Stomach smooth muscle (tissue), 2 donors: Measurements from ENCODE around the gene SLC25A43.

ENCODE experiments used
- H3K27ac ChIP-seq: one replicate; pipeline ENCODE4 v1.7.0; 2013; ENCODE audit warnings: mild to moderate bottlenecking, low read length, inconsistent platforms
- H3K27me3 ChIP-seq, 2 donors: one replicate each; pipeline ENCODE4 v1.7.0; 2013; ENCODE audit warnings: low read length in 2 of 2; ENCODE audit not compliant: insufficient read depth in 2 of 2, control insufficient read depth in 1 of 2
- H3K36me3 ChIP-seq, 2 donors: one replicate each; pipeline ENCODE4 v1.7.0; 2013; ENCODE audit warnings: low read length in 2 of 2; ENCODE audit not compliant: control insufficient read depth in 2 of 2, insufficient read depth in 2 of 2
- H3K4me1 ChIP-seq: one replicate; pipeline ENCODE4 v1.7.0; 2013; ENCODE audit warnings: low read length; ENCODE audit not compliant: control insufficient read depth, insufficient read depth
- H3K4me3 ChIP-seq, 2 donors: one replicate each; pipeline ENCODE4 v1.7.0; 2013; ENCODE audit warnings: low read length in 2 of 2
- H3K9ac ChIP-seq, 2 donors: one replicate each; pipeline ENCODE4 v1.7.0; 2013; ENCODE audit warnings: low read length in 2 of 2, mild to moderate bottlenecking in 1 of 2
- H3K9me3 ChIP-seq, 2 donors: one replicate each; pipeline ENCODE4 v1.7.0; 2013; ENCODE audit warnings: low read length in 2 of 2; ENCODE audit not compliant: control insufficient read depth in 2 of 2
- donor health status: healthy.
- donor health status: Pancreatic carcinoma.

Gene SLC25A43

GRCh38 chrX:119406776-119407175 lies 7.6 kb downstream of the SLC25A43 start:
- no peaks in the 10 kb centered on the region for H3K27me3 ChIP-seq
- H3K9ac ChIP-seq, result no peak overlapping the region
- H3K4me3 ChIP-seq, result no peak overlapping the region
- H3K27ac ChIP-seq, result no peak overlapping the region
- H3K4me1 ChIP-seq, result no peaks in the 10 kb centered on the region
- peaks cover 0 to 5% of the 10 kb centered on the region in 2 donors for H3K36me3 ChIP-seq
- no peaks in the 10 kb centered on the region for H3K9me3 ChIP-seq

- H3K27me3 ChIP-seq, result peaks cover 0 to 2% of the 10 kb centered on the region in 2 donors
- H3K9ac ChIP-seq, result no peak overlapping the region
- no peak overlapping the region for H3K27ac ChIP-seq
- H3K9me3 ChIP-seq, result no peaks in the 10 kb centered on the region
- no peak overlapping the region for H3K4me3 ChIP-seq
- peaks cover 0 to 5% of the 10 kb centered on the region in 2 donors for H3K36me3 ChIP-seq
- no peaks in the 10 kb centered on the region for H3K4me1 ChIP-seq
Measured at GRCh38 chrX:119407681-119408080, 8.5 kb downstream of the SLC25A43 start.

DNA sequence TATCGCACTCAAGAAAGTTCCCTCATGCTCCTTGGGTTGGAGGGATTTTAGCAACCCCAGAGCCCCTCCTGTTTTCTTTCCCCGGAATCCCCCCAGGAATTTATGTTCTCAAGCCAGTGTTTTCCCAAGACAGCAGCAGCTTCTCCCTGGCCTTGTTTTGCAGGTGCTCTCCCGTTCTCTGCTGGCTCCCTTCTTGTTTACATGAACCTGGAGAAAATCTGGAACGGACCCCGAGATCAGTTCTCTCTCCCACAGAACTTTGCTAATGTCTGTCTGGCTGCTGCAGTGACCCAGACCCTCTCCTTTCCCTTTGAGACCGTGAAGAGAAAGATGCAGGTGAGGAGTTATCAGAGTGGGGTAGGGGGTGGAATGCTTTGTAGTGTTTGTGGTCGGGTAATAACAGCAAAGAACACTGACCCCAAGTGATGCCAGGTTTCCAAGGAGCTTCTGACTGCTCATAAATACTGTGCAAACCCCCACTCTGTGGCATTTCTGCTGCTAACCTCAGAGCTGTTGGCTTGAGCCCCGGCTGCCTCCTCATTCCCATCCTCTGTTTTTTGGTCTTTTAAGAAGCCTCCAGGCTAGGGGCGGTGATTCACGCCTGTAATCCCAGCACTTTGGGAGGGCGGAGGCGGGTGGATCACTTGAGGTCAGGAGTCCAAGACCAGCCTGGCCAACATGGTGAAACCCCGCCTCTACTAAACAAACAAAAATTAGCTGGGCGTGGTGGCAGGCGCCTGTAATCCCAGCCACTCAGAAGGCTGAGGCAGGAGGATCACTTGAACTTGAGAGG lies 11.1 kb downstream of the SLC25A43 start:
- H3K27ac ChIP-seq, result no peak overlapping the region
- H3K27me3 ChIP-seq, result peaks cover 0 to 2% of the 10 kb centered on the region in 2 donors
- H3K4me3 ChIP-seq, result no peak overlapping the region
- no peaks in the 10 kb centered on the region for H3K4me1 ChIP-seq
- no peaks in the 10 kb centered on the region for H3K9me3 ChIP-seq
- H3K9ac ChIP-seq, result no peak overlapping the region
- peaks cover 0 to 5% of the 10 kb centered on the region in 2 donors for H3K36me3 ChIP-seq

GRCh38 chrX:119410854-119411253 lies 11.7 kb downstream of the SLC25A43 start:
- Histone ChIP-seq H3K27me3 (peaks cover 0 to 2% of the 10 kb centered on the region in 2 donors), H3K9ac (no peak overlapping the region), H3K36me3 (peaks cover 0 to 5% of the 10 kb centered on the region in 2 donors), H3K27ac (no peak overlapping the region), H3K4me1 (no peaks in the 10 kb centered on the region), H3K4me3 (no peak overlapping the region), H3K9me3 (no peaks in the 10 kb centered on the region)

GRCh38 chrX:119411959-119412358 lies 12.8 kb downstream of the SLC25A43 start:
- no peak overlapping the region for H3K27ac ChIP-seq
- peaks cover 0 to 2% of the 10 kb centered on the region in 2 donors for H3K36me3 ChIP-seq
- peaks cover 0 to 2% of the 10 kb centered on the region in 2 donors for H3K27me3 ChIP-seq
- H3K4me1 ChIP-seq, result no peaks in the 10 kb centered on the region
- no peak overlapping the region for H3K4me3 ChIP-seq
- no peak overlapping the region for H3K9ac ChIP-seq
- H3K9me3 ChIP-seq, result no peaks in the 10 kb centered on the region

- Histone ChIP-seq H3K9ac (no peak overlapping the region), H3K4me3 (no peak overlapping the region), H3K27me3 (peaks cover 0 to 2% of the 10 kb centered on the region in 2 donors), H3K27ac (no peak overlapping the region), H3K36me3 (no peaks in the 10 kb centered on the region), H3K9me3 (no peaks in the 10 kb centered on the region), H3K4me1 (no peaks in the 10 kb centered on the region)
Measured at GRCh38 chrX:119417376-119417775, 18.2 kb downstream of the SLC25A43 start.

GRCh38 chrX:119417842-119418241 lies 18.7 kb downstream of the SLC25A43 start:
- peaks cover 0 to 2% of the 10 kb centered on the region in 2 donors for H3K27me3 ChIP-seq
- no peaks in the 10 kb centered on the region for H3K9me3 ChIP-seq
- H3K27ac ChIP-seq, result no peak overlapping the region
- H3K36me3 ChIP-seq, result peaks cover 0 to 2% of the 10 kb centered on the region in 2 donors
- H3K4me1 ChIP-seq, result no peaks in the 10 kb centered on the region
- H3K4me3 ChIP-seq, result no peak overlapping the region
- no peak overlapping the region for H3K9ac ChIP-seq

GRCh38 chrX:119419146-119419545 lies 20.0 kb downstream of the SLC25A43 start:
- peaks cover 0 to 2% of the 10 kb centered on the region in 2 donors for H3K36me3 ChIP-seq
- H3K27ac ChIP-seq, result no peak overlapping the region
- no peaks in the 10 kb centered on the region for H3K4me1 ChIP-seq
- H3K9me3 ChIP-seq, result no peaks in the 10 kb centered on the region
- peaks cover 0 to 2% of the 10 kb centered on the region in 2 donors for H3K27me3 ChIP-seq
- H3K4me3 ChIP-seq, result no peak overlapping the region
- H3K9ac ChIP-seq, result no peak overlapping the region

DNA sequence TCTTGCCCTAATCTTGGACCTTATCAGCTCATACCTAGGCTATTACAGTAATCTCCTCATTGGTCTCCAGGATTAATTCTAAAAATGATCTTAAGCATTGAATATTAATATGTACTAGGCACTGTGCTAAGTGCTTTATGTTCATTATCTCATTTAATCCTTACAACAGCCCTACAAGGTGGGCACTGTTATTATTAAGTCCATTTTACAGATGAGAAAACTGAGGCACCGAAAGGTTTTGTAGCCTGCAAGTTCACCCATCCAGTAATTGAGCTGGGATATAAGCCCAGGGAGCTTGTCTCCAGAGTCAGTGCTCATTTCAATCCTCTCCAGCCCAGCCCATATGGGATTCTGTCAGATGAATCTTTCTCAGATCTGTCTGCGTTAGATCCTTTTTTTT lies 20.8 kb downstream of the SLC25A43 start:
- no peak overlapping the region for H3K27ac ChIP-seq
- no peak overlapping the region for H3K4me3 ChIP-seq
- no peaks in the 10 kb centered on the region for H3K9me3 ChIP-seq
- no peaks in the 10 kb centered on the region for H3K4me1 ChIP-seq
- peaks cover 0 to 2% of the 10 kb centered on the region in 2 donors for H3K27me3 ChIP-seq
- H3K36me3 ChIP-seq, result peaks cover 0 to 2% of the 10 kb centered on the region in 2 donors
- no peak overlapping the region for H3K9ac ChIP-seq

- H3K27ac ChIP-seq, result no peak overlapping the region
- no peak overlapping the region for H3K4me3 ChIP-seq
- H3K9me3 ChIP-seq, result no peaks in the 10 kb centered on the region
- peaks cover 0 to 2% of the 10 kb centered on the region in 2 donors for H3K27me3 ChIP-seq
- H3K36me3 ChIP-seq, result peaks cover 0 to 2% of the 10 kb centered on the region in 2 donors
- H3K9ac ChIP-seq, result no peak overlapping the region
- H3K4me1 ChIP-seq, result no peaks in the 10 kb centered on the region
Measured at GRCh38 chrX:119421016-119421705, 22.0 kb downstream of the SLC25A43 start.

DNA sequence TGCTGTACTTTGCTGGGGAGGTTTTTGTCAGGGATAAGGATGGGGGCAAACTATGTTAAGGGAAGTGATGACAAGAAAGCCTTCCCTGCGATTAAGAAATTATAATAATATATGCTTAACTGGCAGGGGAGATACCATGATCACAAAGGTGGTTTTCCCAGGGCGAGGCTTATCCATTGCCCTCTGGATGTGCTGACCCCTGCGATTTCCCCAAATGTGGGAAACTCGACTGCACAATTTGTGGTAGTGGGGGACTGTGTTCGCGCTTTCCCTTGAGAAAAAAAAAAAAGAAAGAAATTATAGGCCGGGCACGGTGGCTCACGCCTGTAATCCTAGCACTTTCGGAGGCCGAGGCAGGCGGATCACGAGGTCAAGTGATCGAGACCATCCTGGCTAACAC lies 24.5 kb downstream of the SLC25A43 start:
- H3K36me3 ChIP-seq, result peaks cover 0 to 2% of the 10 kb centered on the region in 2 donors
- no peak overlapping the region for H3K27ac ChIP-seq
- no peaks in the 10 kb centered on the region for H3K4me1 ChIP-seq
- H3K27me3 ChIP-seq, result peaks cover 0 to 2% of the 10 kb centered on the region in 2 donors
- no peaks in the 10 kb centered on the region for H3K9me3 ChIP-seq
- H3K4me3 ChIP-seq, result no peak overlapping the region
- no peak overlapping the region for H3K9ac ChIP-seq
